DND-41 (cell line): Measurements from ENCODE around the gene PROM2.

Experiments used
- ATAC-seq: fragments of 200-7000 bp; cut with Tn5 transposase; 3 replicates; pipeline ENCODE4 v1.9.1; 2021; ENCODE audit warnings: low read depth; ENCODE audit not compliant: insufficient read depth
- DNase-seq: peaks from one replicate; pipeline ENCODE4 v3.0.0-alpha.2; 2020
- H2AFZ ChIP-seq: 2 replicates; pipeline ENCODE4 v1.6.0; 2012; ENCODE audit warnings: low read depth, low read length
- H3K27ac ChIP-seq: 2 replicates; pipeline ENCODE4 v1.5.1; 2012; ENCODE audit warnings: low read length, inconsistent platforms
- H3K27me3 ChIP-seq: fragments of 200-600 bp; sonication (generic); 2 replicates; pipeline ENCODE4 v1.6.0; 2012; ENCODE audit warnings: low read length, mild to moderate bottlenecking, inconsistent platforms; ENCODE audit not compliant: insufficient read depth, poor library complexity
- H3K36me3 ChIP-seq: 2 replicates; pipeline ENCODE4 v1.5.1; 2012; ENCODE audit warnings: low read length, inconsistent platforms; ENCODE audit not compliant: insufficient read depth
- H3K4me1 ChIP-seq: 2 replicates; pipeline ENCODE4 v1.5.1; 2012; ENCODE audit warnings: mild to moderate bottlenecking, low read length; ENCODE audit not compliant: insufficient read depth
- H3K4me2 ChIP-seq: 2 replicates; pipeline ENCODE4 v1.6.0; 2012; ENCODE audit warnings: mild to moderate bottlenecking, moderate library complexity, low read length, inconsistent platforms; ENCODE audit not compliant: insufficient read depth
- H3K4me3 ChIP-seq, 2 experiments: fragments of 200-600 bp in 1 of 2; shearing (Covaris generic) in 1 of 2; 2 replicates each; pipeline ENCODE4 v1.5.1; 2012 to 2016; ENCODE audit warnings: inconsistent platforms in 2 of 2, low read length in 2 of 2, mild to moderate bottlenecking in 2 of 2, low read depth in 1 of 2, moderate library complexity in 1 of 2
- H3K79me2 ChIP-seq: 2 replicates; pipeline ENCODE4 v1.6.0; 2012; ENCODE audit warnings: low read length, inconsistent platforms; ENCODE audit not compliant: insufficient read depth
- H3K9ac ChIP-seq: 2 replicates; pipeline ENCODE4 v1.6.0; 2012; ENCODE audit warnings: low read depth, mild to moderate bottlenecking, inconsistent platforms, low read length, moderate library complexity
- H3K9me3 ChIP-seq: 2 replicates; pipeline ENCODE4 v1.5.1; 2012; ENCODE audit warnings: low read length, moderate library complexity, mild to moderate bottlenecking, inconsistent platforms; ENCODE audit not compliant: insufficient read depth, severe bottlenecking
- H4K20me1 ChIP-seq: 2 replicates; pipeline ENCODE4 v1.6.0; 2012; ENCODE audit warnings: low read length; ENCODE audit not compliant: insufficient read depth
- CTCF ChIP-seq: IDR thresholded peaks from 2 replicates; pipeline ENCODE4 v1.5.1; 2012; ENCODE audit warnings: borderline replicate concordance, low read length, moderate library complexity, mild to moderate bottlenecking; ENCODE audit not compliant: poor library complexity, severe bottlenecking; ENCODE audit errors: extremely low read depth
- EZH2 ChIP-seq: IDR thresholded peaks from 3 replicates; pipeline ENCODE4 v1.6.1; 2012; ENCODE audit warnings: borderline replicate concordance, low read depth, mild to moderate bottlenecking, moderate library complexity, low read length, inconsistent platforms; ENCODE audit not compliant: severe bottlenecking

Gene PROM2

GRCh38 chr2:95301876-95302641 is 27.8 kb downstream of the PROM2 start:
- Histone ChIP-seq H3K27me3 (no peaks in the 10 kb centered on the region), H3K4me1 (peaks cover 39% of the 10 kb centered on the region), H3K27ac (no peak overlapping the region), H3K9ac (no peak overlapping the region), H3K79me2 (peaks cover 7% of the 10 kb centered on the region; the same call in 1 of the 2 replicates), H3K4me2 (no peak overlapping the region), H4K20me1 (peaks cover 6% of the 10 kb centered on the region; the same call in 1 of the 2 replicates), H2AFZ (no peak overlapping the region), H3K9me3 (no peaks in the 10 kb centered on the region), H3K36me3 (no peaks in the 10 kb centered on the region), H3K4me3 (no peak overlapping the region)
- ATAC-seq, result no peak
- TF ChIP-seq CTCF (no peak), EZH2 (no peak)
- no peak for DNase-seq

- Histone ChIP-seq H3K4me3 (no peak overlapping the region), H3K4me2 (no peak overlapping the region), H3K4me1 (peaks cover 30% of the 10 kb centered on the region), H2AFZ (no peak overlapping the region), H3K9ac (no peak overlapping the region), H4K20me1 (peaks cover 6% of the 10 kb centered on the region; the same call in 1 of the 2 replicates), H3K27ac (no peak overlapping the region), H3K9me3 (no peaks in the 10 kb centered on the region), H3K36me3 (no peaks in the 10 kb centered on the region), H3K79me2 (peaks cover 3% of the 10 kb centered on the region; the same call in 1 of the 2 replicates), H3K27me3 (no peaks in the 10 kb centered on the region)
- no peak for DNase-seq
- TF ChIP-seq EZH2 (no peak), CTCF (no peak)
- ATAC-seq, result no peak
Observed at GRCh38 chr2:95303191-95303919, 29.1 kb downstream of the PROM2 start.

- ATAC-seq (no peak), DNase-seq (no peak)
- TF ChIP-seq EZH2 (no peak), CTCF (no peak)
- Histone ChIP-seq H3K4me2 (no peak overlapping the region), H3K9me3 (no peaks in the 10 kb centered on the region), H3K27ac (no peak overlapping the region), H3K36me3 (no peaks in the 10 kb centered on the region), H3K4me3 (no peak overlapping the region), H3K4me1 (peaks cover 9% of the 10 kb centered on the region), H3K79me2 (peaks cover 3% of the 10 kb centered on the region; the same call in 1 of the 2 replicates), H2AFZ (no peak overlapping the region), H4K20me1 (peaks cover 7% of the 10 kb centered on the region; the same call in 1 of the 2 replicates), H3K9ac (no peak overlapping the region), H3K27me3 (no peaks in the 10 kb centered on the region)
Observed at GRCh38 chr2:95305380-95306061, 31.3 kb downstream of the PROM2 start.
